Activated CD4-positive, alpha-beta T cell treated with anti-CD3 and anti-CD28 coated beads, Interleukin-10, Interleukin-2, amounts not matched to agents 100 ng/mL and 50 ng/mL, durations not matched to agents 16 hours and 8 hours (primary cell): ENCODE data around the gene RABL6.
"Not testable (repeated sequence)": the region's sequence is repeated elsewhere in the genome, so short reads cannot be mapped to it uniquely, and the experiment has no call there.

Source experiments
- DNase-seq: peaks from one replicate; pipeline ENCODE4 v3.0.0-alpha.2; 2020

Gene RABL6

GRCh38 chr9:136796775-136797347 lies 10.9 kb upstream of the RABL6 start:
- not testable (repeated sequence) for DNase-seq

GRCh38 chr9:136798708-136799078 lies 9.1 kb upstream of the RABL6 start:
- DNase-seq: no peak

GRCh38 chr9:136799079-136799853 lies 8.5 kb upstream of the RABL6 start:
- no peak for DNase-seq

- peak; percentile 89 for DNase-seq
These were observed 7.7 kb upstream of the RABL6 start for GRCh38 chr9:136799854-136800657.

- DNase-seq: no peak
These were observed 5.4 kb upstream of the RABL6 start for GRCh38 chr9:136802321-136802720.

- DNase-seq: not testable (repeated sequence)
These were observed 4.7 kb upstream of the RABL6 start for GRCh38 chr9:136803009-136803550.

- DNase-seq: no peak
These were observed 3.9 kb upstream of the RABL6 start for GRCh38 chr9:136803551-136804508.

GRCh38 chr9:136804509-136805206 lies 3.1 kb upstream of the RABL6 start:
- DNase-seq: no peak

GRCh38 chr9:136805207-136805740 lies 2.5 kb upstream of the RABL6 start:
- no peak for DNase-seq

- no peak for DNase-seq
These were observed 1.7 kb upstream of the RABL6 start for GRCh38 chr9:136806067-136806466.

GRCh38 chr9:136806631-136807201 lies 1.0 kb upstream of the RABL6 start:
- no peak for DNase-seq

GRCh38 chr9:136808075-136808805 lies 492 bp downstream of the RABL6 start:
- DNase-seq: peak; percentile 34

GRCh38 chr9:136808806-136809158 lies 1.0 kb downstream of the RABL6 start:
- DNase-seq: no peak

- no peak for DNase-seq
These were observed 7.1 kb downstream of the RABL6 start for GRCh38 chr9:136814725-136815421.

GRCh38 chr9:136815422-136815782 lies 7.7 kb downstream of the RABL6 start:
- DNase-seq: no peak

- no peak for DNase-seq
These were observed 13.4 kb downstream of the RABL6 start for GRCh38 chr9:136820971-136821825.

GRCh38 chr9:136821826-136822544 lies 14.2 kb downstream of the RABL6 start:
- DNase-seq: no peak
